HG02981 (cell line): ENCODE data around the gene MAML3.
A peak's percentile ranks its signal among the peaks of the same experiment; 100 is the strongest.
"Not testable (repeated sequence)": the region's sequence is repeated elsewhere in the genome, so short reads cannot be mapped to it uniquely, and the experiment has no call there.

Experiments used
- ATAC-seq: cut with Tn5 transposase; IDR thresholded peaks from one replicate; pipeline ENCODE4 v1.9.1; 2021; ENCODE audit warnings: mild to moderate bottlenecking, moderate library complexity; ENCODE audit not compliant: unreplicated experiment

Gene MAML3

GRCh38 chr4:139969635-139970266, 184.2 kb downstream of the MAML3 start:
- ATAC-seq, result no peak

GRCh38 chr4:139968831-139969230, 185.2 kb downstream of the MAML3 start:
- ATAC-seq, result no peak

- no peak for ATAC-seq
Observed at GRCh38 chr4:139966383-139966782, 187.6 kb downstream of the MAML3 start.

GRCh38 chr4:139965789-139966188, 188.2 kb downstream of the MAML3 start:
- no peak for ATAC-seq

- ATAC-seq, result no peak
Observed at GRCh38 chr4:139963708-139964107, 190.3 kb downstream of the MAML3 start.

GRCh38 chr4:139962130-139962684, 191.8 kb downstream of the MAML3 start:
- ATAC-seq, result no peak

- ATAC-seq, result no peak
Observed at GRCh38 chr4:139961344-139961946, 192.5 kb downstream of the MAML3 start.

GRCh38 chr4:139959396-139959795, 194.6 kb downstream of the MAML3 start:
- no peak for ATAC-seq

GRCh38 chr4:139958739-139959098, 195.3 kb downstream of the MAML3 start:
- no peak for ATAC-seq

GRCh38 chr4:139957986-139958738, 195.8 kb downstream of the MAML3 start:
- no peak for ATAC-seq

GRCh38 chr4:139957065-139957464, 196.9 kb downstream of the MAML3 start:
- no peak for ATAC-seq

GRCh38 chr4:139956507-139957017, 197.4 kb downstream of the MAML3 start:
- ATAC-seq, result no peak

GRCh38 chr4:139955600-139955999, 198.4 kb downstream of the MAML3 start:
- no peak for ATAC-seq

GRCh38 chr4:139954512-139954911, 199.5 kb downstream of the MAML3 start:
- no peak for ATAC-seq

GRCh38 chr4:139951021-139951420, 203.0 kb downstream of the MAML3 start:
- ATAC-seq, result no peak

- peak; percentile 96 for ATAC-seq
Observed at GRCh38 chr4:139950568-139950967, 203.4 kb downstream of the MAML3 start.

- not testable (repeated sequence) for ATAC-seq
Observed at GRCh38 chr4:139944916-139945315, 209.1 kb downstream of the MAML3 start.

- no peak for ATAC-seq
Observed at GRCh38 chr4:139943277-139943676, 210.7 kb downstream of the MAML3 start.

GRCh38 chr4:139942241-139942640, 211.7 kb downstream of the MAML3 start:
- no peak for ATAC-seq

- no peak for ATAC-seq
Observed at GRCh38 chr4:139940600-139940999, 213.4 kb downstream of the MAML3 start.

- no peak for ATAC-seq
Observed at GRCh38 chr4:139938414-139938813, 215.6 kb downstream of the MAML3 start.

GRCh38 chr4:139935911-139936310, 218.1 kb downstream of the MAML3 start:
- no peak for ATAC-seq
